Measurements from ENCODE around the gene TMEM163.

TMEM163 gene

DNA sequence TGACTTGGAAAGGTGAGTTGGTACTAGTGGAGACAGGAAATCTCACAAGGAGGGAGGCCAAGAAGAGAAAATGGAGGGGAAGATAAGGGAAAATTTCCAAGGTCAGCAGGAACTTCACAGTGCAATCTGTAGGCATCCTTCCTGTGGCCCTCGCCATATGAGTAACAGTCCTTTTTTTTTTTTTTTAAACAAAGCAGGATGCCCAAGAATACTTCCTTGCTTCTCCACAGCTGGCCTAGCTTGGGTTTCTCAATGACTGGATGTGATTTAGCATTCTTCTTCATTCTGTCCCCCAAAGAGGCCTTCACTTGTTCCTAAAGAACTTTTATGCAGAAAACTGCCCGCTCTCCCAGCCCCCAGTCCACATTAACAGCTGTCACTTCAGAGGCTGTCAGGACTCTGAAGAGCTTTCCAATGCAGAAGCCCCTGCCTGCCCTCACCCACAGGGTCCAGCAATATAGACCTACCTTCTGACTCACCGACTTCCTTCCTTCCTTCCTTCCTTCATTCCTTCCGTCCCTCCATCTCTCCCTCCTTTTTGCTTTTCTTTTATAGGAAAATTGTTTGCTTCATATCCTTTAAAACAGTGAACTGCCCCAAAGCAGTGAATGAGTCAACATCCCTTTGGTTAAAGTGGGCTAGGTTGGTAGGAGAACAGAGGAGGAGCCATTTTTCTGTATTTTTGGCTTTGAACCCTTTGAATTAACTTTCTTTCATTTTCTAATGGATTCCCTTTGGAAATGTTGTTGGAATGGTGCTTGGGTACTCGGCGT lies 292.9 kb downstream of the TMEM163 start:
- DNase-seq: no peak

DNA sequence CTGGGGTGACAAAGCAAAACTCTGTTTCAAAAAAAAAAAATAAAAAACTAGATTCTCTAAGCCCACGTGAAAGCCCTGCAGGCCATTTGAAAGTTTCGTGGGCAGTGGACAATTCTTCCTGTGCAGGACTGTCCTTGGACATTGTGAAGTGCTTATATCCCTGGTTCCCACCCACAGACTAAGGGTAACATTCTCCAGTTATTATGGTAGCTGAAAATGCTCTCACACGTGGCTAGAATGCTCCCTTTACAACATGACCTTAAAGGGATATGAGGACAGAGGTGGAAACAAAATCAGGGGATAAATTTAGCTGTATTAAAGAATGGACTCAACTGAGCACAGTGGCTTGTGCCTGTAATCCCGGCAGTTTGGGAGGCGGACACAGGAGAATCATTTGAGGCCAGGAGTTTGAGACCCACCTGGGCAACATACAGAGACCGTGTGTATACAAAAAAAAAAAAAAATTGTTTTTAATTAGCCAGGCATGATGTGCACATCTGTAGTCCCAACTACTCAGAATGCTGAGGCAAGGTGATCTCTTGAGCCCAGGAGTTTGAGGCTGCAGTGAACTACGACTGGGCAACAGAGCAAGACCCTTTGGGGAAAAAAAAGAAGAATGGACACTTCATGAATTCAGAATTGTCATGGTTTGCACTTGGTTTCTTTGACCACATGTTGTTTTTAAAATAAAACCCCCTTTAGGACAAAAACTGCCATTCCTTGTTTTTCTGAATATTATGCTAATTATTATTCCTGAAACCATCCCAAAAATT lies 297.1 kb downstream of the TMEM163 start:
- no peak for DNase-seq

DNA sequence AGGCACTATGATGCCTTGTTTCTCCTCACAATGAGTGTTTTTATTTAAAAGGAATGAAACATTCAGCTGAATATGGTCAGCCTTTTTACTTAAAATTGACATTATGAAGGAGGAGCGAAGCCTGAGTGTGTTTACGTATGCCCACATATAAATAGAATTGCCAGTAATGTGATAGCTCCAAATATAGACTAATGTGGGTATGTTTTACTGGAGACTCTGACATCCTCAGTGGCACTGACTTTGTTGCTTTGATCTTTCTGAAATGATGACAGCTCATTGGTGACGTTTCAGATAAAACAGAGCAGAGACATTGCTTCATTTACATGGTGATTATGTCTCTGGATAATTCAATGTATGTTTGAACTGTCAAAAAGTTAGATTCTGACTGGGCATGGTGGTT lies 297.9 kb downstream of the TMEM163 start:
- DNase-seq: no peak

DNA sequence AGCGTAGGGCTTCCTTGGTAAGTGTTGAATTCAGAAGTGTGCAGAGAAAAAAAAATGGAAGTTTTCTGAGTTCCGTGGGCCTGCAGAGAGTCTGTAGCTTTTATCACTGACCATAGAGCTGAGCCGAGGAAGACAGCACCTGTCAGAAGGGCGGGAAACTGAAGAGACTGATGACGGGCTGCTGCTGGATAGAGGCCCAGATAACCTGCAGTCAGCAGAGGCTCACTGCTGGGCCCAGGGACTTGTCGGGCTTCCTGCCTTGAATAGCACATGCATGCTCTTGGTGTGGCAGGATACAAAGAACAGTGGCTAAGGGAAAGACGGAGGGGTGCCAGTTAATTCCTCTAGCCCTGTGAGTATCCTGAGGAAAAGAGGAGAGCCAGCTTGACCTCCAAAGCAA lies 298.5 kb downstream of the TMEM163 start:
- no peak for DNase-seq

DNA sequence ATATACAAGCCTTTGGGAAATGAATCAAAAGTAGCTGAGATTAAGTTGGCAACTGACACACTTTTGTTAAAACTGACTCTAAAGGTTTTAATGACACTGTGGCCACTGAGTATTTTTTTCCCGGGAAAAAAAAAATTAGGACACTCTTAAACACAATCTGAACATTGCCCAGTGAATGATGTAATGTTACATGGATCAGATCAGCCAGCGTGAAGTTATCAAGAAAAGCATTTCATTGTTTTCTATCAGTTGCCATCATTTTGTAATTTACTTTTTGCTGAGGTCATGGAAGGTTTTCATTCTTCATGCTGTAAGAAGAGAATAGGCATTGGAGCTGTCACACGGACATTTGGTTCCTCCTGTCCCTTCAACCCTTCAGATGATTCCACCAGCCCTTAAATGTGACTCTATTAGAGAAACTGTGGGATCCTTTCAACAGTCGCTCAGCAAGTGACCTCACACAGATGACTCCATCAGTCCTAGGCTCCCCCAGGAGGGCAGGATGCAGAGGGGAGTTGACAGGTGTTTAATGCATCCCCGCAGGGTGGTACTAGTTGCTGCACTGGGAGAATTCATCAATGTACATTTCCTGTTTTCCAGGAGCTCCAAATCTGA lies 300.7 kb downstream of the TMEM163 start:
- no peak for DNase-seq

DNA sequence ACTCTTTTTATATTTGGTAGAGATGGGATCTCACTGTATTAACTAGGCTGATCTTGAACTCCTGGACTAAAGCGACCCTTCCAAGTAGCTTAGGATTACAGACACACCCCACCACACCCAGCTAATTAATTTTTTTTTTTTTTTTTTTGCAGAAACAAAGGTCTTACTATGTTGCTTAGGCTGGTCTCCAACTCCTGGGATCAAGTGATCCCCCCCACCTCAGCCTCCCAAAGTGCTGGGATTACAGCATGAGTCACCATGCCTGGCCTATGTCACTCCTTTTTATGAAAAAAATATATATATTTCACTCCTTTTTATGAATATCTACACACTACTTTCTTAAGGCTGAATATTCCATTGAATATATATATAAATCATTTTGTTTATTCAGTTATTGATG lies 302.2 kb downstream of the TMEM163 start:
- no peak for DNase-seq

DNA sequence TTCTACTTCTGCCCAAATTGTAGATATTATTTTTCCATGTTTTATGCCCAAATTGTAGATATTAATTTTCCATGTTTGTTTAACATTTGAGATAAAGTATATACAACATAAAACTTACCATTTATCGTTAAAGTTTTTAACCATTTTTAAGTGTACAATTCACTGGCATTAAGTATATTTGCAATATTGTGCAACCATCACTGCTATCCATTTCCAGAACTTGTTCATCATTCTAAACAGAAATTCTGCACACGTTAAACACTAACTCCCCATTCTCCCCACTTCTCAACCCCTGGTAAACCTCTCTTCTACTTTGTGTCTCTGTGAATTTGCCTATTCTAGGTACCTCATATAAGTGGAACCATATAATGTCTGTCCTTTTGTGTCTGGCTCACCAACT lies 302.8 kb downstream of the TMEM163 start:
- no peak for DNase-seq

DNA sequence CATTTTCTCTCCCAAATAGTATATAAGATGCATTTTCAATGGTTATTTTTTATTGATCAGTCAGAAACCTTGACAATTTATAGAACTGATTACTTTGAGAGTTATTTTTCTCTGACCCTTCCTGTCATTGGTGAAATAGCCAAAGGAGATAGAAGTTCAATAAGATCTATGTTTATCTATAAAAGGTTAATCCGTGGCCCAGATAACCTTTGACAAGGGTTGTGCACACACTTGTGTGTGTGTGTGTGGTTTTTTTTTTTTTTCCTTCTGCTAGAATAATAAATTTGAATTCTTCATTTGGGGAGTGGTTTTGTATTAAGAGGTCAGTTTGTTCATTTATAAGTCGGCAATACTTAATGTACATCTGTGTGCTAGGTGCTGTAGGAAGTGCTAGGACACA lies 304.9 kb downstream of the TMEM163 start:
- DNase-seq: no peak

DNA sequence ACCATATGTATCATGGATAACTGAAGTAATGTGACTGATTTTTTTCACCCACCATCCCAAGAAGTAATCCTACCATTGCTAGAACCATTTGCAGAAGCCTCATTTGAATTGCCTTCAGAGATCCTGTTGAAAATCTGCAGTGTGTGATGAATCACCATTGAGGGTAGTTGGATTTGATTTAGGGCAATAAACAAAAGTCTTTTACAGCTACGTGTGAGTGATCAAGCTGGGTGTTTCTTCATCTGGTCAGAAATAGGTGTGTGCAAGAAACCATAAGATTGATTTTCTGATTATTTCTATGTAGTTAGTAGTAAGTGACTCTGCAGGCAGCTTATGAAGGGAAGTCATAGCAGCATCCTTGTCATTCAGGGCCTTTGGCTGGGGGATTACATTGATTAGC lies 305.4 kb downstream of the TMEM163 start:
- DNase-seq: no peak

DNA sequence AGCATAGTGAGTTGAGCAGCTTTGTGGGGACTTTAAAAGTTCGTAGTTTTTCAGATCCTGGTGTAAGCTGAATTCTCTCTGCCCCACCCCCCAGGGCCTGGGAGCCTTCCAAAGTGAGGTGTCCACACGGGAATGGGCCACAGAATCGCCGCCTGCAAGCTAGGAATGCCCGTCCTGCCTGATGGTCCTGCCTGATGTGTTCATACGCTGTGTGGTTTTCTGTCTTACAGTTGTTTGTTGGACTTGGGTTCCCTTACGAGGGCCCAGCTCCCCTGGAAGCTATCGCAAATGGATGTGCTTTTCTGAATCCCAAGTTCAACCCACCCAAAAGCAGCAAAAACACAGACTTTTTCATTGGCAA lies 306.2 kb downstream of the TMEM163 start:
- DNase-seq: no peak

DNA sequence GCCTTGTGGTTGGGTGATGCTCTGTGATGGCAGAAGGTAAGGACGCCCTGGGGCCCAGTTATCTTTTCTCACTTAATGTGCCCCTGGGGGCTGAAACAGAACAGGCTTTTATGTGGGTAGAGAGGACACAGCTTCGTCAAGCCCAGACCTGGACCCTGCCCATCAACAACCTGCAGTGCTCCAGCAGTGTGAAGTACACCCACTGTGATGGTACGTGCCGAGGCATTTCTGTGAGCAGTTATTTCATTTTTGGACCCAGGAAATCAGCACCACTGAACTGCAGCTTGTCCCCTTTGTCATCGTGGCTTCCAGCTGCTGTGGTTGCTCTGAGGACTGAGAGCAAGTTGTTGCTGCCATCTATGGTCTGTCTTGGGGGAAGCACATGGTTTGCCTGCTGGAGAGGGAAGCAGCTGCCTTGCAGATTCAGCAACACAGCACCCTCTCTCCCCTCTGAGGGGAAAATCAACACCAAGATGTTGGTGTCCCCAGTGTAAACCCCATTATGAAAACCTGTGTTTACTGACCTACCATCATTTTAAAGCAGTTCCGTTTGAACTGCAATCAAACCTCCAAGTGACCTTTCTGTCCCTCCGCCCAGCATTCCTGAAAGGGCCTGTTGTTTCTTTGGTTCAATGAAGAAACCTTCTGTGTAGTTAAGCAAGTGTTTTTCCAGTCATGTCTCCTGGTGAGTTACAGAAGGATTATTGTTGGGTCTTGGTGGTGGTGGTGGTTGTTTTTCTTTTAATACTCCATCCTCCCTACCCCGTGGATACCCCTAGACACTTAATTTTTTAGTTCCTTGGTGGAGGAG lies 306.8 kb downstream of the TMEM163 start:
- DNase-seq: peak; percentile 97

DNA sequence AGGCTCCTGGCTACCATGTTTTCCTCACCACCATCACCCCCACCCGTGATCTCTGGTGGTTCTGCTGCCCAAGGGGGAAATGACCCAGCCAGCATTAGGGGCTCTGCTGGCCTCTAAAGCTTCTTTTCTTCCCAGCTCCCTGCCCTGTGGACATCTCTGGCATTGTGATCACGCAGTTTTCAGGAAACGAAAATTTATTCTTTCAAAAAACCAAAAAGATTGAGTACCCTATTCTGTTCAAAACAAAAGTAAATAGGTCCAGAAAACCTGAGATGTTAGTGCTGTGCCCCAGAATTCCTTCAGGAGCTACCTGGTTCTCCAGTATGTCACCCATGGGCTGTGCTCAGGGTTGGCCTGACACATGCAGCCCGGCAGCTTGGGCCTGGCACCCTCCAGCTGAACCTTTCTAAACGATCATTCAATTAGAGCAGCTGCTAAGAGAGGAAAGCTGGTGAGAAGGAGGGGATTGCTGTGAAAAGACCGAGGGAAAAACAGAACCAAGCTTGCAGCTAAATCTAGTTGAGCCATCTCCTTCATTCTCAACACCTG lies 307.4 kb downstream of the TMEM163 start:
- DNase-seq: no peak

DNA sequence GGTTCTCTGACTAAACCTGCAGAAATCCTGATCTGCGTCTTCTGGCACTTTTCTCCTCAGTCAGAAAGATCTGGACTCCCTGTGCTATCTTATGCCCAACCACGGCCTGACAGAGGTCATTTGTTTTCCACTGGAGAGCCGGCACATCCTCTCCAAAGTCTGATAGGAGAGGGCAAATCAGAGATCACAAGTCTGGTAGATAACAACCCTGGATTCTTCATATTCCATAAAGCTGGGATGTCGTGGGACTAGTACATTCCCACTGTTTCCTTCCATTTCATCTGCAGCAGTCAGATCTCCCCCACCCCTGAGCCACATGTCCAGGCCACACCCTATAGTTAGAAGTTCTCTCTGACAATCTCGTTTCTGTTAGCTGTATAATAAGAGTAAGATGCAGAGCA lies 308.0 kb downstream of the TMEM163 start:
- DNase-seq: peak; percentile 18

DNA sequence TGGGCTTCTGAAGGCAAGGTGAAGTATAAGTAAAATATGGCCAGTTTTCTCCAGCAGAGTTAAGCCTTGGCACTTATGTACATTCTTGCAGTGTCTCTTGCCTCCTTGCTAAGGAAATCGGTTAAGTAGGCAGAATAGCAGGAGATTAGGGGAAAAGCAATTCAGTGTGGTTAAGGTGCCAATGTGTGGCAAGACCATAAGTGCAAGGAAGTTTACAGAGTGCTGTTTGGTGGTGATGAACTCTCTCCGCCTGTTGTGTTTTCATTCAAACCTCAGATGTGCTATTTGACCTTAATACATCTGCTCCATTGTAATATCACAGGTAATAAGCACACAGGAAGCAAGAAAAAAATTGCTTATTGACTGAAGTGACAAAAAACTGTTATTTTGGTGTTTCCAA lies 308.8 kb downstream of the TMEM163 start:
- no peak for DNase-seq

DNA sequence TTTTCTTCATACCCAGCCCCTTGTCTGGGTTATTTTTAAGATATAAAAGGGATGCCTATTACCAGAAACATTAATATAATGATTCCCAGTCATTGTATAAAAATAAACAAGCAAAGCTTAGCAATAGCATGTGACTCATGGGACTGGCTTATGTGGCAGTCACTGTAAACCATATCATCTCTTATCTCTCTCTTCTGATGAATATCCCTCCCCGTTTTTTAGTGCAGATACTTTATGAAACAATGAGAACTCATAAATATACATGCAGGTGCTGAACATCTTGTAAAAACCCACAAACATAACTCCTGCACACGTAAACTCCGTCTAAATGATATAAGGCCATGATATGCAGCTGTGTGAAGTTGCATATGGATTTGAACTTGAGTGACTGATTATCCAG lies 310.0 kb downstream of the TMEM163 start:
- no peak for DNase-seq

DNA sequence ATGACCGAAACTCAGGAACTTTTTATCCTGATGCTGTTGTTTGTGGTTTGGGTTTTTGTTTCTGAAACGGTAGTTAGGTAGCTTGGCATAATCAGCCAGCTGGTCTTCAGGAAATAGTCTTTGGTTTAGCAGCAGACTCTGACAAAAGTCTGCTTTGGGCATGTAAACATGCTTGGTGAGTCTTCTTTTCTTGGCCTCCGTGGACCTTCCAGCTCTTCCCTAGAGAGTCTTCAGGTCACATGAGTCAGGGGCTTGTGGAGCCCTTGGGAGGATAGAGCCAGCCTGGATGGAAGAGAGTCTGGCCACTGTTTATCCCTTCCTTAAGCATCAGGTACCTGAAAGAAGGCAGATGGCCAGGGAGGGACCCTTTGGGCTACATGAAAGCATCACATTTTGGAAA lies 310.4 kb downstream of the TMEM163 start:
- DNase-seq: no peak

DNA sequence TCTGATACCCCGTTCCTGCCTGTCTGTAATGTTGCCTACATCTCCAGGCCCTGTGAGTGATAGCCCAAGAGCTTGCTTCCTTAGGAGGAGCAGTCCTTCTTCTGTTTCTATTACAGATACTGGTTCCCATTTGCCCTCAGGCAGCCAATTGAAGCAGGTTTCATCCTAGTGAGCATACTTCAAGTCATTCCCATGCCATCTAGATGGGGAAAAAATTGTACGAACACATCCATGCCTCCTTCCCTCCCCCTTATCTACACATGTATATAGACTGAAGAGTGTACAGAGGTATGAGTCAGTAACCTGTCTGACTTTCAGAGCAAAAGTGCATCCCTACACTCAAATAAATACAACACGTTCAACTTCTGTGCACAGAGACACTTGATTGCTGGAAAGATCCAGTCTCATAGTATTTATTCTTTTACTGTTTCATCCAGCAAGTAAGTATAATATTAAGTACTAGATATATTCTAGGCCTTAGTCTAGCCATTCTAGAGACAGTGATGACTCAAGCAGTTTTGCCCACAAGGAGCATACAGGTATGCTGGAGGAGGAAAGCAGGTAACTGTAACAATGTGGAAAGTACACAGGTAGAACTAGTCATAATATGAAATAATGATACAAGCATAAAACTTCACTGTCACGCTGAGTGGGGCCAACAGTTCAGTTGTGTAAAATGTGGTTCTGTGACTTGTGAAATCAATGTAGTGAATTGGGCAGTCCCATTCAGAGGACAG lies 311.5 kb downstream of the TMEM163 start:
- DNase-seq: no peak

DNA sequence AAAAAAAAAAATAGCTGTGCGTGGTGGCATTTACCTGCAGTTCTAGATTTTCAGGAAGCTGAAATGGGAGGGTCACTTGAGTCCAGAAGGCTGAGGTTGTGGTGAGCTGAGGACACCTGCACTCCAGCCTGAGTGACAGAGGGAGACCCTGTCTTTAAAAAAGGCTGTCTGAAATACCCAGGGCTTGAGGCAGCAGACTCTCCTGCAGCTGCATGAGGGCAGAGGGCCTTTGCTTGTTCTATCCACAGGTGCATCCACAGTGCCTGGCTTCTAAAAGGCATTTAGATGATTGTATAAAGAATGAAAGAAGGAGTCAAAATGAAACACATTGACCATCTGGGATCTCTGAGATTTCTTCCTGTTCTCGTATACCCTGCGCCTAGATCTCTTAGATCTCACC lies 312.1 kb downstream of the TMEM163 start:
- DNase-seq: no peak

DNA sequence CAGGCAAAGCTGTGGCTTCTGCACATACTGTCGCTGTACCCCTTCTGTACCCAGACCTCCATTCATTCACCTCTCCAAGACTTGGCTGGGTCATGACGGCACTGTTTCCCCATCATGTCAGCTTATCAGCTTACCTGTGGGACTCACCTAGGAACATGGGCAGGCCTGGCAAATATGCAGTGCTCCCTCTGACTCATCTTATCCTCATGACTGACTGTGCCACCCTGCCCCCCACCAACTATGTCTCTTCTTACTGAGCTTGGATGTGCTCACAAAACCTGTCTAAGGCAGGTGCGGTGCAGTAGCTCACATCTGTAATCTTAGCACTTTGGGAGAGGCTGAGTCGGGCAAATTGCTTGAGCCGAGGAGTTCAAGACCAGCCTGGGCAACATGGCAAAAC lies 312.5 kb downstream of the TMEM163 start:
- no peak for DNase-seq
